K562 (cell line): Measurements from ENCODE around the gene ZKSCAN1. TPM values are rescaled to one million over a fixed set of nuclear protein-coding genes. Genes with fewer than 3 reads are reported as not detected.

Source experiments
- ASH1L ChIP-seq: fragments of 450-650 bp; IDR thresholded peaks from 2 replicates; pipeline ENCODE4 v1.6.1; 2018; ENCODE audit warnings: borderline replicate concordance, mild to moderate bottlenecking, low read depth; ENCODE audit not compliant: partially characterized antibody
- ETS1 ChIP-seq: conservative IDR thresholded peaks from 2 replicates; pipeline ENCODE4 v1.6.1; 2011; ENCODE audit warnings: low read depth, mild to moderate bottlenecking, low read length; ENCODE audit not compliant: control insufficient read depth
- HDAC1 ChIP-seq, 2 experiments: fragments of 450-650 bp; IDR thresholded peaks; 2 replicates each; pipeline ENCODE4 v1.6.1; 2016 to 2017; ENCODE audit warnings: inconsistent platforms in 1 of 2, mild to moderate bottlenecking in 1 of 2, moderate library complexity in 1 of 2
- L3MBTL2 ChIP-seq: fragments of 450-650 bp; IDR thresholded peaks from 2 replicates; pipeline ENCODE4 v1.6.1; 2016; ENCODE audit warnings: mild to moderate bottlenecking, moderate library complexity
- MAFG ChIP-seq: fragments of 450-650 bp; conservative IDR thresholded peaks from 2 replicates; pipeline ENCODE4 v1.6.1; 2016; ENCODE audit warnings: missing genetic modification characterization, missing compliant biosample characterization
- MBD2 ChIP-seq: sonication (generic); IDR thresholded peaks from 2 replicates; pipeline ENCODE4 v1.6.1; 2016; ENCODE audit warnings: low read depth, borderline replicate concordance
- NFRKB ChIP-seq: fragments of 450-650 bp; IDR thresholded peaks from 2 replicates; pipeline ENCODE4 v1.6.1; 2016; ENCODE audit warnings: low read depth
- PHF20 ChIP-seq: fragments of 450-650 bp; IDR thresholded peaks from 2 replicates; pipeline ENCODE4 v1.6.1; 2018; ENCODE audit not compliant: partially characterized antibody
- PKNOX1 ChIP-seq: fragments of 450-650 bp; IDR thresholded peaks from 2 replicates; pipeline ENCODE4 v1.6.1; 2016
- POLR2G ChIP-seq: fragments of 200-400 bp; formaldehyde crosslinking; IDR thresholded peaks from 2 replicates; pipeline ENCODE4 v1.6.1; 2017; ENCODE audit warnings: low read depth, mild to moderate bottlenecking, antibody characterized with exemption, low read length, moderate library complexity
- SNIP1 ChIP-seq: fragments of 450-650 bp; IDR thresholded peaks from 2 replicates; pipeline ENCODE4 v1.7.1; 2017; ENCODE audit warnings: low read depth, mild to moderate bottlenecking
- SREBF1 ChIP-seq: fragments of 150-350 bp; IDR thresholded peaks from 2 replicates; pipeline ENCODE4 v1.6.1; 2014; ENCODE audit warnings: antibody characterized with exemption, low read depth, low read length, borderline replicate concordance
- TAF7 ChIP-seq: fragments of 450-650 bp; IDR thresholded peaks from 2 replicates; pipeline ENCODE4 v1.6.1; 2016; ENCODE audit warnings: missing genetic modification characterization, missing compliant biosample characterization
- ZBTB2 ChIP-seq: fragments of 450-650 bp; IDR thresholded peaks from 2 replicates; pipeline ENCODE4 v1.6.1; 2016; ENCODE audit warnings: antibody characterized with exemption
- ZMIZ1 ChIP-seq, 2 experiments: fragments of 150-350 bp in 1 of 2; IDR thresholded peaks; 2 replicates each; pipeline ENCODE4 v1.6.1; 2012 to 2016; ENCODE audit warnings: low read depth in 2 of 2, low read length in 2 of 2, mild to moderate bottlenecking in 1 of 2, moderate library complexity in 1 of 2
- ZNF263 ChIP-seq: sonication (generic); formaldehyde crosslinking; IDR thresholded peaks from 2 replicates; pipeline ENCODE4 v1.8.0; 2022; ENCODE audit warnings: mild to moderate bottlenecking, missing genetic modification reagents, borderline replicate concordance
- ZNF436 ChIP-seq: fragments of 250-450, 450-650 bp; sonication (Bioruptor Pico); formaldehyde crosslinking; IDR thresholded peaks from 2 replicates; pipeline ENCODE4 v1.7.0; 2020; ENCODE audit warnings: mild to moderate bottlenecking
- polyA plus RNA-seq, 8 experiments: library from polyadenylated mRNA; depleted of rRNA in 4 of 8; stranded (reverse) in 5 of 8; unstranded in 3 of 8; fragments of >200 nt; fragmentation: Nextera tagmentation in 2 of 8; fragmentation: Illumina TruSeq in 1 of 8; extraction: Ambion mirVana in 2 of 8; extraction: Trizol in 1 of 8; gene quantifications; 2 replicates each; pipeline versions ENCODE4 v1.2.1 to v1.2.3, GENCODE V29; 2011 to 2014; ENCODE audit warnings: inconsistent platforms in 1 of 8, missing spikeins in 1 of 8
- total RNA-seq, 7 experiments: library from RNA; depleted of rRNA in 6 of 7; stranded (reverse); fragments of >200 nt in 6 of 7; fragmentation: Illumina TruSeq in 2 of 7; extraction: Trizol in 2 of 7; gene quantifications; 2 replicates each; pipeline versions ENCODE4 v1.2.1 to v1.2.3, GENCODE V29; 2011 to 2021; ENCODE audit warnings: low replicate concordance in 1 of 7

Gene ZKSCAN1
- total and polyA plus RNA-seq, 9 of the 15 experiments (the other 6 are each of a cell fraction or from before 2014, with no cell fraction given) = 5.3 to 43.0 (median 23.2) TPM

DNA sequence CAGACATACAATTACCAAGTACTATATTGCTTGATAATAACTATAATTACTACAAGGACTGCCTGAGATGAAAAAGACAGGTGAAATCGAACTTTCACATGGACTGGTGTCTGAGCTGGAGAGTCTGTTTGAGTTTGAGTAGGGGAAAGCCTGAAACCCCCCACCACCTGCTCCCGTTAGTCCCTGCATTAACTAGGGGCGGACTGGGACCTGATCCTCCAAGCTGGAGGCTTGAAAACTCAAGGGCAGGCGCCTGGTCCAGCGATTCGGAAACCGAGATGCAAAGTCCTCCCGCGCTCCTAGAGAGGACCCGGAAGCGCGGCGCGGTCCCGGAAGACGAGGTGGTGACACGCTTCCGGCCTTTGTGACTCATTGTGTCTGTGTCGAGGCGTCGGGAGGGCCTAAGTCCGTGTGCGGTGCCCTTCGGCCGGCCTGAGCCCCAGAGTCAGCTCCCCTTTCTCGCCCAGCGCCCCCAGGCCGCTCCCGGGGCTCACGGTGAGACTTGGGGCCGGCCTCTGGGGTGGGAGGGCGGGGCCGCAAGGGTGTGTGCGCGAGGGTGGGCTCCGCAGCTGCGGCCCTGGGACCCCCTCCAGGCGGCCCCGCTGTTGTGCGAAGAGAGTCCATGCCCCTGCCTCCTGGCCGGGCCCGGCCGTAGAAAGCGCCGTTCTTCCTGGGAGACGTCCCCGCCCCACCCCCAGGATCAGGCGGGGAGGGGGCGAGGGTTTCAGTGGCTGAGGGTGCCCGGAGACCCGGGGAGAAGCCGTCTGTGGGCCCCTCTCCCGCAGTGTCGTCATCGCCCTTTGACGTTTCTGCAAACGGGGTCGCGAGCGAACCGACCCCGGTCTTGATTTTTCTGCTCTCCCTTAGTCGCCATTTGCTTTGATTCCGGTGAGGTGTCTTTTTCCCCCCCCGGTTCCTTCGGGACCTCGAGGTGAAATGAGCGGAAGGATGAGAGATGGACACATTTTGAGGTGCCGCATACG lies at the start of gene ZKSCAN1 (continued):
- TF ChIP-seq MAFG (tag) = no peak
- peak; percentile 87 for TF ChIP-seq MBD2
- TF ChIP-seq L3MBTL2 = 0 out of 2 replicates have a peak, but pooled peaks have one; percentile 23
- TF ChIP-seq PHF20 = peak; percentile 88
- TF ChIP-seq SREBF1 = 0 out of 2 replicates have a peak, but pooled peaks have one; percentile 22
- 0 out of 2 replicates have a peak, but pooled peaks have one; percentile 43 for TF ChIP-seq ZNF263 (CRISPR knock-in tag)
- peak; percentile 98 for TF ChIP-seq POLR2G
- TF ChIP-seq SNIP1 = peak; percentile 95
- TF ChIP-seq ZMIZ1 (IDR thresholded peaks at IDR 0.05; ENCODE audit: low read depth in 2 of 2, low read length in 2 of 2) = no peak
- TF ChIP-seq NFRKB = 0 out of 2 replicates have a peak, but pooled peaks have one; percentile 5
- TF ChIP-seq ZNF436 (CRISPR knock-in tag) = no peak
- TF ChIP-seq ETS1 = peak; percentile 81
- TF ChIP-seq TAF7 (tag) = peak; percentile 75
- peak; percentile 57 for TF ChIP-seq ASH1L
- TF ChIP-seq ZBTB2 = no peak
- peak in 1 of 2 experiments; percentile 55; a peak in 1 of 4 replicates for TF ChIP-seq HDAC1 (IDR thresholded peaks at IDR 0.05)
- TF ChIP-seq PKNOX1 = peak; percentile 58
